Astrocyte (in vitro differentiated cells and primary cell): ENCODE results near the gene CST11. TPM values are rescaled to one million over a fixed set of nuclear protein-coding genes. Genes with fewer than 3 reads are reported as not detected.

Experiments used
- DNase-seq: peaks from one replicate; pipeline ENCODE4 v3.0.0-alpha.2; 2010; ENCODE audit warnings: low read depth
- FAIRE-seq: peaks from 2 replicates; lab custom pipeline; 2011; peaks lifted over from hg19 to GRCh38; lab: Jason Lieb, UNC
- H2AFZ ChIP-seq: 2 replicates; pipeline ENCODE4 v1.6.0; 2012; ENCODE audit warnings: low read depth, low read length, inconsistent platforms
- H3K27ac ChIP-seq: 2 replicates; pipeline ENCODE4 v1.5.1; 2011; ENCODE audit warnings: low read depth, low read length, inconsistent platforms
- H3K27me3 ChIP-seq: 2 replicates; pipeline ENCODE4 v1.6.0; 2011; ENCODE audit warnings: low read length, inconsistent platforms; ENCODE audit not compliant: insufficient read depth
- H3K36me3 ChIP-seq: 2 replicates; pipeline ENCODE4 v1.5.1; 2011; ENCODE audit warnings: low read length, inconsistent platforms; ENCODE audit not compliant: insufficient read depth
- H3K4me1 ChIP-seq: 2 replicates; pipeline ENCODE4 v1.5.1; 2011; ENCODE audit warnings: low read length, inconsistent platforms; ENCODE audit not compliant: insufficient read depth
- H3K4me2 ChIP-seq: 2 replicates; pipeline ENCODE4 v1.6.0; 2012; ENCODE audit warnings: low read length, inconsistent platforms
- H3K4me3 ChIP-seq: 2 replicates; pipeline ENCODE4 v1.5.1; 2011; ENCODE audit warnings: low read depth, mild to moderate bottlenecking, low read length, inconsistent platforms; ENCODE audit not compliant: insufficient read depth
- H3K79me2 ChIP-seq: 2 replicates; pipeline ENCODE4 v1.6.0; 2012; ENCODE audit warnings: mild to moderate bottlenecking, low read length, inconsistent platforms; ENCODE audit not compliant: insufficient read depth
- H3K9ac ChIP-seq: 2 replicates; pipeline ENCODE4 v1.6.0; 2012; ENCODE audit warnings: mild to moderate bottlenecking, low read length, inconsistent platforms
- H3K9me3 ChIP-seq: 2 replicates; pipeline ENCODE4 v1.5.1; 2012; ENCODE audit warnings: low read depth, mild to moderate bottlenecking, low read length, inconsistent platforms; ENCODE audit not compliant: insufficient read depth
- H4K20me1 ChIP-seq: 2 replicates; pipeline ENCODE4 v1.6.0; 2012; ENCODE audit warnings: low read length, inconsistent platforms; ENCODE audit not compliant: insufficient read depth
- H3K27ac Mint-ChIP-seq: one replicate; pipeline ENCODE4 v1.8.0; 2021; ENCODE audit warnings: mild to moderate bottlenecking, mixed read lengths; ENCODE audit not compliant: unreplicated experiment
- H3K27me3 Mint-ChIP-seq: one replicate; pipeline ENCODE4 v1.8.0; 2021; ENCODE audit warnings: low read depth, mixed read lengths; ENCODE audit not compliant: unreplicated experiment
- H3K36me3 Mint-ChIP-seq: one replicate; pipeline ENCODE4 v1.8.0; 2021; ENCODE audit warnings: low read depth, mixed read lengths; ENCODE audit not compliant: unreplicated experiment
- H3K4me1 Mint-ChIP-seq: one replicate; pipeline ENCODE4 v1.8.0; 2021; ENCODE audit warnings: low read depth, mixed read lengths; ENCODE audit not compliant: unreplicated experiment
- H3K4me3 Mint-ChIP-seq: one replicate; pipeline ENCODE4 v1.8.0; 2021; ENCODE audit warnings: mild to moderate bottlenecking, moderate library complexity, mixed read lengths; ENCODE audit not compliant: unreplicated experiment
- H3K9me3 Mint-ChIP-seq: one replicate; pipeline ENCODE4 v1.8.0; 2021; ENCODE audit warnings: mild to moderate bottlenecking, mixed read lengths; ENCODE audit not compliant: unreplicated experiment
- EZH2 ChIP-seq: IDR thresholded peaks from 2 replicates; pipeline ENCODE4 v1.6.1; 2012; ENCODE audit warnings: mild to moderate bottlenecking, low read length, inconsistent platforms; ENCODE audit not compliant: insufficient read depth
- total RNA-seq: library from RNA; stranded (reverse); gene quantifications from 2 replicates; pipeline ENCODE4 v1.2.1, GENCODE V29; 2021
- TF ChIP-seq, protein P1 (sequence below): IDR thresholded peaks from 2 replicates; pipeline ENCODE4 v1.5.1; 2011; ENCODE audit warnings: low read depth, mild to moderate bottlenecking, inconsistent platforms, low read length, moderate library complexity; ENCODE audit not compliant: insufficient read depth

CST11 gene
- total RNA-seq, 1 donor from 2014 or later: not detected

- no peak overlapping the region for H3K27ac ChIP-seq
- H3K4me3 ChIP-seq: no peak overlapping the region
- Mint-ChIP-seq H3K9me3 (no peaks in the 10 kb centered on the region), H3K4me3 (no peak overlapping the region), H3K27me3 (no peaks in the 10 kb centered on the region), H3K36me3 (no peaks in the 10 kb centered on the region), H3K4me1 (peaks cover 12% of the 10 kb centered on the region), H3K27ac (no peak overlapping the region)
- H4K20me1 ChIP-seq: peaks cover 75% of the 10 kb centered on the region
- no peak overlapping the region for H3K4me2 ChIP-seq
- H3K36me3 ChIP-seq: no peaks in the 10 kb centered on the region
- H3K4me1 ChIP-seq: no peaks in the 10 kb centered on the region
- no peak overlapping the region for H2AFZ ChIP-seq
- DNase-seq (no peak), FAIRE-seq (no peak)
- peaks cover 98% of the 10 kb centered on the region for H3K79me2 ChIP-seq
- H3K9ac ChIP-seq: no peak overlapping the region
- H3K9me3 ChIP-seq: no peaks in the 10 kb centered on the region
- TF ChIP-seq, protein P1, sequence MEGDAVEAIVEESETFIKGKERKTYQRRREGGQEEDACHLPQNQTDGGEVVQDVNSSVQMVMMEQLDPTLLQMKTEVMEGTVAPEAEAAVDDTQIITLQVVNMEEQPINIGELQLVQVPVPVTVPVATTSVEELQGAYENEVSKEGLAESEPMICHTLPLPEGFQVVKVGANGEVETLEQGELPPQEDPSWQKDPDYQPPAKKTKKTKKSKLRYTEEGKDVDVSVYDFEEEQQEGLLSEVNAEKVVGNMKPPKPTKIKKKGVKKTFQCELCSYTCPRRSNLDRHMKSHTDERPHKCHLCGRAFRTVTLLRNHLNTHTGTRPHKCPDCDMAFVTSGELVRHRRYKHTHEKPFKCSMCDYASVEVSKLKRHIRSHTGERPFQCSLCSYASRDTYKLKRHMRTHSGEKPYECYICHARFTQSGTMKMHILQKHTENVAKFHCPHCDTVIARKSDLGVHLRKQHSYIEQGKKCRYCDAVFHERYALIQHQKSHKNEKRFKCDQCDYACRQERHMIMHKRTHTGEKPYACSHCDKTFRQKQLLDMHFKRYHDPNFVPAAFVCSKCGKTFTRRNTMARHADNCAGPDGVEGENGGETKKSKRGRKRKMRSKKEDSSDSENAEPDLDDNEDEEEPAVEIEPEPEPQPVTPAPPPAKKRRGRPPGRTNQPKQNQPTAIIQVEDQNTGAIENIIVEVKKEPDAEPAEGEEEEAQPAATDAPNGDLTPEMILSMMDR: no peak
- TF ChIP-seq EZH2: no peak
- no peaks in the 10 kb centered on the region for H3K27me3 ChIP-seq
Observed at GRCh38 chr20:23409800-23410199, 42.9 kb downstream of the CST11 start.

DNA sequence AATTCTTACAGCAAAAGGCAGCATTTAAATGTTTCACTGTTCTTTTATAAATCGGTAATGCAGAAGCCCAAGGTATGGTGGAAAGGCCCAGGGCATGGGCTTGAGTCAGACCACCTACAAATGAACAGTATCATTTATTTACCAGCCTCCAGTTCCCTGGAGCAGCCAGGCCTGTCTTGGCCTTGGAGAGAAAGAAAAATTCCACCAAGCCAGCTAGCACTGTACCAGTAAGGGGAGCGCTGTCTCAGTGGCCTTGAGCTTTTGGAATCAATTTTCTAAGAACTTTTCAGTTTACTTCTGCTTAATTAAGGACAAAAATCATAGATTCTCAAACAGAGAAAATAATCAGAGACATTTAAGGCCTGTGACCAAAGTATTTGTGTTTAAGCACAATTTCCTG, 43.7 kb downstream of the CST11 start:
- H3K27ac ChIP-seq: no peak overlapping the region
- H3K4me3 ChIP-seq: no peak overlapping the region
- peaks cover 83% of the 10 kb centered on the region for H4K20me1 ChIP-seq
- no peaks in the 10 kb centered on the region for H3K27me3 ChIP-seq
- no peak overlapping the region for H3K9ac ChIP-seq
- FAIRE-seq (no peak), DNase-seq (no peak)
- no peak for TF ChIP-seq EZH2
- TF ChIP-seq, protein P1: no peak
- Mint-ChIP-seq H3K36me3 (no peaks in the 10 kb centered on the region), H3K27ac (peak overlapping the region; percentile 2), H3K4me1 (peaks cover 17% of the 10 kb centered on the region), H3K9me3 (no peaks in the 10 kb centered on the region), H3K27me3 (no peaks in the 10 kb centered on the region), H3K4me3 (no peak overlapping the region)
- peaks cover 99% of the 10 kb centered on the region for H3K79me2 ChIP-seq
- no peaks in the 10 kb centered on the region for H3K9me3 ChIP-seq
- H2AFZ ChIP-seq: no peak overlapping the region
- no peaks in the 10 kb centered on the region for H3K36me3 ChIP-seq
- H3K4me1 ChIP-seq: no peaks in the 10 kb centered on the region
- no peak overlapping the region for H3K4me2 ChIP-seq

DNA sequence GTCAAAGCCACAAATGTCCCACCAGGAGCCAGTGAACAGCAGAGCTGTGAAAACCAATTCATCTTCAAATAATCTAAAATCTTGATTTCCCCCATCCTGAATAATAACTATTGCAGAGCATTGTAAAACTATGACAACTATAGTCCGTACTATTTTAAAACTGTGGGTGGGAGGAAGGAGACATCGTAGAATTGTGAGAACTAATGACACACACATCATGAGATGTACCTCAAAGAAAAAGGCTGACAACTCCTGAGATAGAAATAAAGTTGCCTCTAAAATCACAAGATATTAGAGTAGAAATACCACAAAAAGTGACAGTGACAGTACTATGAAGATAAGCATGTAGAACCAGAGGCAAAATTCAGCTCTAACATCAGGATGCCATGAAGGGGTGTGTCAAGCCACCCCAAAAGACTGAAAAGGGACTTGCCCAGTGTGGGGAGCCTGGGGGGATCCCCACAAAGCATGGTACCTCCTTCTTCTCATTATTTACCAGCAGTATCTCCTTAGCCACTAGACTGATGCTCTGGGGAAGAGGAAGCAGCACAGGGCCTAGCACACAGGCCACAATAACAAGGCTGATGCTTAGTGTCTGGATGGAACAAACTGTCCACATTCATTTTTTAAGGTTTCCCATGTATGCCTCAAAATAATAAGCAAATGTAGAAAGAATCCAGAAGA, 44.8 kb downstream of the CST11 start:
- Mint-ChIP-seq H3K9me3 (no peaks in the 10 kb centered on the region), H3K27me3 (no peaks in the 10 kb centered on the region), H3K27ac (no peak overlapping the region), H3K4me1 (peaks cover 18% of the 10 kb centered on the region), H3K4me3 (no peak overlapping the region), H3K36me3 (no peaks in the 10 kb centered on the region)
- H3K27me3 ChIP-seq: no peaks in the 10 kb centered on the region
- TF ChIP-seq EZH2: no peak
- TF ChIP-seq, protein P1: no peak
- no peak overlapping the region for H3K9ac ChIP-seq
- FAIRE-seq: no peak
- no peak overlapping the region for H3K4me3 ChIP-seq
- peaks cover 85% of the 10 kb centered on the region for H4K20me1 ChIP-seq
- no peaks in the 10 kb centered on the region for H3K9me3 ChIP-seq
- H3K79me2 ChIP-seq: peaks cover 96% of the 10 kb centered on the region
- H3K4me2 ChIP-seq: no peak overlapping the region
- H2AFZ ChIP-seq: no peak overlapping the region
- H3K36me3 ChIP-seq: no peaks in the 10 kb centered on the region
- no peak for DNase-seq
- no peaks in the 10 kb centered on the region for H3K4me1 ChIP-seq
- no peak overlapping the region for H3K27ac ChIP-seq
